ENCODE data around the gene ARSK. TPM values are rescaled to one million over a fixed set of nuclear protein-coding genes. Genes with fewer than 3 reads are reported as not detected.

ARSK gene
- total RNA-seq, 2 donors from 2014 or later, result 7.3 to 23.3 TPM

GRCh38 chr5:95528565-95528964, 26.3 kb upstream of the ARSK start:
- no peaks in the 10 kb centered on the region for H3K9me3 ChIP-seq
- H3K4me3 ChIP-seq, result no peak overlapping the region
- no peak for TF ChIP-seq POLR2A (IDR thresholded peaks at IDR 0.05)
- TF ChIP-seq POLR2AphosphoS5 (IDR thresholded peaks at IDR 0.05), result no peak
- no peak for TF ChIP-seq CTCF (IDR thresholded peaks at IDR 0.05)
- H3K27me3 ChIP-seq (replicated peaks; ENCODE audit: insufficient read depth), result no peaks in the 10 kb centered on the region
- no peak overlapping the region for H3K27ac ChIP-seq
- no peaks in the 10 kb centered on the region for H3K36me3 ChIP-seq
- DNase-seq (ENCODE audit: low spot score), result no peak
- H3K4me1 ChIP-seq (replicated peaks), result no peaks in the 10 kb centered on the region
- intact Hi-C loops (cut with DNase I), result no loop called here

- intact Hi-C loops (cut with DNase I), result no loop called here
- Histone ChIP-seq H3K9me3 (no peaks in the 10 kb centered on the region), H3K4me3 (no peak overlapping the region), H3K36me3 (no peaks in the 10 kb centered on the region), H3K27me3 (replicated peaks; ENCODE audit: insufficient read depth) (no peaks in the 10 kb centered on the region), H3K4me1 (replicated peaks) (no peaks in the 10 kb centered on the region), H3K27ac (no peak overlapping the region)
- TF ChIP-seq POLR2A (IDR thresholded peaks at IDR 0.05) (no peak), CTCF (IDR thresholded peaks at IDR 0.05) (no peak), POLR2AphosphoS5 (IDR thresholded peaks at IDR 0.05) (no peak)
- no peak for DNase-seq (ENCODE audit: low spot score)
- 92% methylated on average over 2 of the region's 2 CpGs for WGBS
These were observed 24.5 kb upstream of the ARSK start for GRCh38 chr5:95530416-95530815.

- H3K27ac ChIP-seq, result no peak overlapping the region
- no peaks in the 10 kb centered on the region for H3K36me3 ChIP-seq
- H3K4me3 ChIP-seq, result no peak overlapping the region
- H3K9me3 ChIP-seq, result no peaks in the 10 kb centered on the region
- H3K27me3 ChIP-seq (replicated peaks; ENCODE audit: insufficient read depth), result no peaks in the 10 kb centered on the region
- no peak for DNase-seq (ENCODE audit: low spot score)
- TF ChIP-seq POLR2A (IDR thresholded peaks at IDR 0.05) (no peak), CTCF (IDR thresholded peaks at IDR 0.05) (no peak), POLR2AphosphoS5 (IDR thresholded peaks at IDR 0.05) (no peak)
- no peaks in the 10 kb centered on the region for H3K4me1 ChIP-seq (replicated peaks)
- intact Hi-C loops (cut with DNase I), result no loop called here
These were observed 23.4 kb upstream of the ARSK start for GRCh38 chr5:95531491-95531890.

- DNase-seq (ENCODE audit: low spot score), result no peak
- TF ChIP-seq POLR2A (IDR thresholded peaks at IDR 0.05), result no peak
- TF ChIP-seq POLR2AphosphoS5 (IDR thresholded peaks at IDR 0.05), result no peak
- TF ChIP-seq CTCF (IDR thresholded peaks at IDR 0.05), result no peak
- Histone ChIP-seq H3K4me1 (replicated peaks) (no peaks in the 10 kb centered on the region), H3K36me3 (no peaks in the 10 kb centered on the region), H3K27ac (no peak overlapping the region), H3K9me3 (no peaks in the 10 kb centered on the region), H3K4me3 (no peak overlapping the region), H3K27me3 (replicated peaks; ENCODE audit: insufficient read depth) (no peaks in the 10 kb centered on the region)
- intact Hi-C loops (cut with DNase I), result no loop called here
- WGBS, result 95% methylated on average over 2 of the region's 2 CpGs
These were observed 22.5 kb upstream of the ARSK start for GRCh38 chr5:95532415-95532814.

- Histone ChIP-seq H3K9me3 (no peaks in the 10 kb centered on the region), H3K27me3 (replicated peaks; ENCODE audit: insufficient read depth) (no peaks in the 10 kb centered on the region), H3K27ac (no peak overlapping the region), H3K4me3 (no peak overlapping the region), H3K4me1 (replicated peaks) (no peaks in the 10 kb centered on the region), H3K36me3 (no peaks in the 10 kb centered on the region)
- intact Hi-C loops (cut with DNase I), result no loop called here
- TF ChIP-seq POLR2AphosphoS5 (IDR thresholded peaks at IDR 0.05) (no peak), POLR2A (IDR thresholded peaks at IDR 0.05) (no peak), CTCF (IDR thresholded peaks at IDR 0.05) (no peak)
- 46% methylated on average over 2 of the region's 2 CpGs for WGBS
- no peak for DNase-seq (ENCODE audit: low spot score)
These were observed 21.8 kb upstream of the ARSK start for GRCh38 chr5:95533106-95533505.

All from prostate gland (tissue), 2 donors.